ENCODE results near the gene SLC25A30. TPM values are rescaled to one million over a fixed set of nuclear protein-coding genes. Genes with fewer than 3 reads are reported as not detected.

SLC25A30 gene
- total RNA-seq, 1 experiment from 2014 or later = 6.3 TPM

DNA sequence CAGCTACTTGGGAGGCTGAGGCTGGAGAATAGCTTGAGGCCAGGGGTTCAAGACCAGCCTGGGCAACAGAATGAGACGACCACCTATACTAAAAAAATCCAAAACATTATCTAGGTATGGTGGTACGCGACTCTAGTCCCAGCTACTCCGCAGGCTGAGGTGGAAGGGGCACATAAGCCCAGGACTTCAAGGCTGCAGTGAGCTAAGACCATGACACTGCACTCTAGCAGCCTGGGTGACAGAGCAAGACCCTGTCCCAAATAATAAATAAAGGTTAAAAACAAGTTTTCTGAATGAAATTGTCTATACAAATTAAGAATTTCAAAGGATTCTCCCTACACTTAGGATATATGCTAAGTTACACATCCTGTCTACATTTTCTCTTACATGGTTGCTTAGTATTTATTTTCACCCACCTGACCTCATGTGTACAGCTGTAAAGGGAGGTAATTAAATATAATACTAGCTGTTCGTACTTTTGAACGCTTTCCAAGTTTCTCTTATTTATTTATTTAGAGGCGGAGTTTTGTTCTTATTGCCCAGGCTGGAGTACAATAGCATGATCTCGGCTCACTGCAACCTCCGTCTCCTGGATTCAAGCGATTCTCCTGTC, 1.6 kb downstream of the SLC25A30 start:
- no peak overlapping the region for H2AFZ ChIP-seq (ENCODE audit: low read length)

More for the DNA sequence above, 1.6 kb downstream of the SLC25A30 start:
- Histone ChIP-seq H2BK5ac (ENCODE audit: insufficient read length, low read length) (no peak overlapping the region), H4K8ac (replicated peaks; ENCODE audit: insufficient read length, low read depth, low read length) (no peak overlapping the region), H3T11ph (ENCODE audit: low read length) (no peak overlapping the region), H2BK15ac (ENCODE audit: low read depth, low read length) (no peak overlapping the region), H3K9me3 (ENCODE audit: control insufficient read depth, low read depth, low read length) (no peaks in the 10 kb centered on the region), H3K23me2 (ENCODE audit: insufficient read length, low read depth, low read length, poor library complexity, severe bottlenecking) (peaks cover 9% of the 10 kb centered on the region), H3K27ac (ENCODE audit: insufficient read length, low read depth, low read length) (no peak overlapping the region), H4K91ac (ENCODE audit: insufficient read length, low read depth, low read length) (no peak overlapping the region), H3K4ac (ENCODE audit: low read depth, low read length) (no peak overlapping the region), H3K56ac (ENCODE audit: insufficient read length, low read depth, low read length) (no peak overlapping the region), H3K4me1 (ENCODE audit: insufficient read depth, low read length) (no peaks in the 10 kb centered on the region), H3K18ac (ENCODE audit: insufficient read length, low read depth, low read length) (no peak overlapping the region), H3K14ac (ENCODE audit: insufficient read depth, low read length) (no peak overlapping the region), H2AK5ac (ENCODE audit: insufficient read length, low read length) (no peak overlapping the region), H3K4me2 (ENCODE audit: insufficient read depth, insufficient read length, low read length) (no peak overlapping the region), H3K23ac (ENCODE audit: insufficient read length, low read depth, low read length) (no peak overlapping the region), H3K79me1 (ENCODE audit: insufficient read depth, low read depth, low read length, poor library complexity, severe bottlenecking) (peaks cover 4% of the 10 kb centered on the region), H3K27me3 (ENCODE audit: insufficient read depth, low read length) (no peaks in the 10 kb centered on the region), H2BK20ac (ENCODE audit: low read depth, low read length, poor library complexity, severe bottlenecking) (no peak overlapping the region), H3K9ac (ENCODE audit: extremely low read depth, insufficient read length, low read length) (no peak overlapping the region), H4K5ac (ENCODE audit: insufficient read length, low read depth, low read length) (no peak overlapping the region), H3K79me2 (ENCODE audit: insufficient read depth, low read length) (0 out of 2 replicates have a peak, but pooled peaks cover 1% of the 10 kb centered on the region), H2BK12ac (ENCODE audit: insufficient read length, low read depth, low read length) (no peak overlapping the region), H4K20me1 (ENCODE audit: control insufficient read depth, insufficient read depth, insufficient read length) (no peaks in the 10 kb centered on the region), H2BK120ac (ENCODE audit: low read depth, low read length, poor library complexity, severe bottlenecking) (no peak overlapping the region)
- Mint-ChIP-seq H3K36me3 (ENCODE audit: insufficient read depth in 1 of 3, low read depth in 3 of 3) (no peaks in the 10 kb centered on the region; a peak in 2 of 7 replicates), H3K4me3 (peak overlapping the region; percentile 72 to 90; a peak in 4 of 5 replicates), H3K27ac (no peak overlapping the region), H3K4me1 (peaks cover 4 to 14% of the 10 kb centered on the region in 2 experiments), H3K27me3 (ENCODE audit: low read depth) (peaks cover 15% of the 10 kb centered on the region), H3K9me3 (0 out of 5 replicates have a peak, but pooled peaks cover 0 to 2% of the 10 kb centered on the region in 2 experiments)
- no peak for DNase-seq
- TF ChIP-seq, protein P1, sequence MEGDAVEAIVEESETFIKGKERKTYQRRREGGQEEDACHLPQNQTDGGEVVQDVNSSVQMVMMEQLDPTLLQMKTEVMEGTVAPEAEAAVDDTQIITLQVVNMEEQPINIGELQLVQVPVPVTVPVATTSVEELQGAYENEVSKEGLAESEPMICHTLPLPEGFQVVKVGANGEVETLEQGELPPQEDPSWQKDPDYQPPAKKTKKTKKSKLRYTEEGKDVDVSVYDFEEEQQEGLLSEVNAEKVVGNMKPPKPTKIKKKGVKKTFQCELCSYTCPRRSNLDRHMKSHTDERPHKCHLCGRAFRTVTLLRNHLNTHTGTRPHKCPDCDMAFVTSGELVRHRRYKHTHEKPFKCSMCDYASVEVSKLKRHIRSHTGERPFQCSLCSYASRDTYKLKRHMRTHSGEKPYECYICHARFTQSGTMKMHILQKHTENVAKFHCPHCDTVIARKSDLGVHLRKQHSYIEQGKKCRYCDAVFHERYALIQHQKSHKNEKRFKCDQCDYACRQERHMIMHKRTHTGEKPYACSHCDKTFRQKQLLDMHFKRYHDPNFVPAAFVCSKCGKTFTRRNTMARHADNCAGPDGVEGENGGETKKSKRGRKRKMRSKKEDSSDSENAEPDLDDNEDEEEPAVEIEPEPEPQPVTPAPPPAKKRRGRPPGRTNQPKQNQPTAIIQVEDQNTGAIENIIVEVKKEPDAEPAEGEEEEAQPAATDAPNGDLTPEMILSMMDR (conservative IDR thresholded peaks at IDR 0.05) = no peak
- WGBS (ENCODE audit: extremely low coverage, insufficient read length, low lambda C conversion rate) = no CpG with 5 or more reads among the region's 10 CpGs
